Measurements from ENCODE around the gene BRINP2. TPM values are rescaled to one million over a fixed set of nuclear protein-coding genes. Genes with fewer than 3 reads are reported as not detected.

The BRINP2 gene
- total RNA-seq, 1 experiment from 2014 or later: not detected

GRCh38 chr1:177306981-177307380, 136.2 kb downstream of the BRINP2 start:
- no peak for DNase-seq
- Mint-ChIP-seq H3K4me1 (ENCODE audit: low read depth, unreplicated experiment) (peaks cover 8% of the 10 kb centered on the region), H3K27me3 (ENCODE audit: unreplicated experiment) (peaks cover 39% of the 10 kb centered on the region), H3K4me3 (ENCODE audit: low read depth, unreplicated experiment) (no peak overlapping the region), H3K36me3 (ENCODE audit: insufficient read depth, unreplicated experiment) (no peaks in the 10 kb centered on the region), H3K27ac (ENCODE audit: unreplicated experiment) (no peak overlapping the region), H3K9me3 (ENCODE audit: low read depth, unreplicated experiment) (no peaks in the 10 kb centered on the region)
- CTCF ChIA-PET: interaction anchor here (0.6 kb wide), 1 partner anchor 47 kb away, joined by 3 read pairs; no protein-coding TSS in a partner anchor
- intact Hi-C loops (cut with micrococcal nuclease; ENCODE audit: unreplicated experiment): no loop called here
- no TSS peak for BruUV-seq (replicated peaks)
- no peak for TF ChIP-seq CTCF (IDR thresholded peaks at IDR 0.05; ENCODE audit: unreplicated experiment)

- H3K27ac Mint-ChIP-seq (ENCODE audit: unreplicated experiment): no peak overlapping the region
- no TSS peak for BruUV-seq (replicated peaks)
- DNase-seq: no peak
- peaks cover 8% of the 10 kb centered on the region for H3K4me1 Mint-ChIP-seq (ENCODE audit: low read depth, unreplicated experiment)
- TF ChIP-seq CTCF (IDR thresholded peaks at IDR 0.05; ENCODE audit: unreplicated experiment): no peak
- no peaks in the 10 kb centered on the region for H3K36me3 Mint-ChIP-seq (ENCODE audit: insufficient read depth, unreplicated experiment)
- peaks cover 39% of the 10 kb centered on the region for H3K27me3 Mint-ChIP-seq (ENCODE audit: unreplicated experiment)
- intact Hi-C loops (cut with micrococcal nuclease; ENCODE audit: unreplicated experiment): no loop called here
- H3K4me3 Mint-ChIP-seq (ENCODE audit: low read depth, unreplicated experiment): no peak overlapping the region
- no peaks in the 10 kb centered on the region for H3K9me3 Mint-ChIP-seq (ENCODE audit: low read depth, unreplicated experiment)
- CTCF ChIA-PET: no interaction called here
Observed at GRCh38 chr1:177307771-177308170, 137.0 kb downstream of the BRINP2 start.

GRCh38 chr1:177309880-177310279, 139.1 kb downstream of the BRINP2 start:
- H3K27ac Mint-ChIP-seq (ENCODE audit: unreplicated experiment): no peak overlapping the region
- TF ChIP-seq CTCF (IDR thresholded peaks at IDR 0.05; ENCODE audit: unreplicated experiment): no peak
- H3K9me3 Mint-ChIP-seq (ENCODE audit: low read depth, unreplicated experiment): no peaks in the 10 kb centered on the region

GRCh38 chr1:177310326-177310725, 139.6 kb downstream of the BRINP2 start:
- H3K9me3 Mint-ChIP-seq (ENCODE audit: low read depth, unreplicated experiment): no peaks in the 10 kb centered on the region
- peaks cover 15% of the 10 kb centered on the region for H3K27me3 Mint-ChIP-seq (ENCODE audit: unreplicated experiment)
- BruUV-seq (replicated peaks): no TSS peak
- H3K4me3 Mint-ChIP-seq (ENCODE audit: low read depth, unreplicated experiment): no peak overlapping the region
- peaks cover 25% of the 10 kb centered on the region for H3K4me1 Mint-ChIP-seq (ENCODE audit: low read depth, unreplicated experiment)
- no peak overlapping the region for H3K27ac Mint-ChIP-seq (ENCODE audit: unreplicated experiment)
- CTCF ChIA-PET: no interaction called here
- TF ChIP-seq CTCF (IDR thresholded peaks at IDR 0.05; ENCODE audit: unreplicated experiment): no peak
- no peaks in the 10 kb centered on the region for H3K36me3 Mint-ChIP-seq (ENCODE audit: insufficient read depth, unreplicated experiment)
- intact Hi-C loops (cut with micrococcal nuclease; ENCODE audit: unreplicated experiment): no loop called here
- no peak for DNase-seq

More at GRCh38 chr1:177309880-177310279, 139.1 kb downstream of the BRINP2 start:
- no peak for DNase-seq
- Mint-ChIP-seq H3K4me3 (ENCODE audit: low read depth, unreplicated experiment) (no peak overlapping the region), H3K27me3 (ENCODE audit: unreplicated experiment) (peaks cover 19% of the 10 kb centered on the region), H3K4me1 (ENCODE audit: low read depth, unreplicated experiment) (peaks cover 20% of the 10 kb centered on the region), H3K36me3 (ENCODE audit: insufficient read depth, unreplicated experiment) (no peaks in the 10 kb centered on the region)
- CTCF ChIA-PET: no interaction called here
- BruUV-seq (replicated peaks): no TSS peak
- intact Hi-C loops (cut with micrococcal nuclease; ENCODE audit: unreplicated experiment): no loop called here

Measured in Calu3 (cell line).